HEK293T (cell line): Measurements from ENCODE around the gene C1RL.

Experiments
- ARNT ChIP-seq: fragments of 450-650 bp; IDR thresholded peaks from 2 replicates; pipeline ENCODE4 v1.6.1; 2017; ENCODE audit warnings: mild to moderate bottlenecking
- BHLHE40 ChIP-seq: fragments of 450-650 bp; IDR thresholded peaks from 2 replicates; pipeline ENCODE4 v1.6.1; 2016; ENCODE audit warnings: mild to moderate bottlenecking, moderate library complexity, borderline replicate concordance
- CTBP1 ChIP-seq: fragments of 450-650 bp; IDR thresholded peaks from 2 replicates; pipeline ENCODE4 v1.6.1; 2016; ENCODE audit warnings: borderline replicate concordance
- FOXA1 ChIP-seq: fragments of 450-650 bp; IDR thresholded peaks from 2 replicates; pipeline ENCODE4 v1.6.1; 2016; ENCODE audit warnings: mild to moderate bottlenecking
- FOXM1 ChIP-seq: fragments of 450-650 bp; IDR thresholded peaks from 2 replicates; pipeline ENCODE4 v1.6.1; 2017; ENCODE audit warnings: mild to moderate bottlenecking, borderline replicate concordance
- HDGF ChIP-seq: fragments of 450-650 bp; IDR thresholded peaks from 2 replicates; pipeline ENCODE4 v1.6.1; 2017; ENCODE audit warnings: antibody characterized with exemption, borderline replicate concordance
- NFRKB ChIP-seq: fragments of 450-650 bp; IDR thresholded peaks from 2 replicates; pipeline ENCODE4 v1.6.1; 2016; ENCODE audit warnings: mild to moderate bottlenecking, moderate library complexity
- SP1 ChIP-seq: fragments of 450-650 bp; IDR thresholded peaks from 2 replicates; pipeline ENCODE4 v1.6.1; 2017
- SUZ12 ChIP-seq: fragments of 450-650 bp; IDR thresholded peaks from 2 replicates; pipeline ENCODE4 v1.6.1; 2016; ENCODE audit warnings: mild to moderate bottlenecking
- TARDBP ChIP-seq: fragments of 450-650 bp; IDR thresholded peaks from 2 replicates; pipeline ENCODE4 v1.6.1; 2016
- ZNF384 ChIP-seq: fragments of 450-650 bp; IDR thresholded peaks from 2 replicates; pipeline ENCODE4 v1.6.1; 2016

GRCh38 chr12:7139200-7139599 is 30.2 kb upstream of the C1RL start:
- TF ChIP-seq FOXM1 (no peak), HDGF (no peak), FOXA1 (no peak), ZNF384 (no peak), SP1 (no peak), TARDBP (no peak), SUZ12 (no peak), BHLHE40 (no peak), NFRKB (no peak), CTBP1 (no peak), ARNT (no peak)
